Tongue (tissue), 2 donors: ENCODE results near the gene METRNL. TPM values are rescaled to one million over a fixed set of nuclear protein-coding genes. Genes with fewer than 3 reads are reported as not detected.

Source experiments
- DNase-seq: peaks from one replicate; pipeline ENCODE4 v3.0.0-alpha.2; 2015
- total RNA-seq: library from RNA; depleted of rRNA; stranded (reverse); fragments of >200 nt; gene quantifications from one replicate; pipeline ENCODE4 v1.2.3, GENCODE V29; 2014

METRNL gene
- total RNA-seq, 1 donor from 2014 or later = 45.6 TPM

- DNase-seq = no peak
Measured at GRCh38 chr17:83092931-83093330, 13.5 kb downstream of the METRNL start.

DNA sequence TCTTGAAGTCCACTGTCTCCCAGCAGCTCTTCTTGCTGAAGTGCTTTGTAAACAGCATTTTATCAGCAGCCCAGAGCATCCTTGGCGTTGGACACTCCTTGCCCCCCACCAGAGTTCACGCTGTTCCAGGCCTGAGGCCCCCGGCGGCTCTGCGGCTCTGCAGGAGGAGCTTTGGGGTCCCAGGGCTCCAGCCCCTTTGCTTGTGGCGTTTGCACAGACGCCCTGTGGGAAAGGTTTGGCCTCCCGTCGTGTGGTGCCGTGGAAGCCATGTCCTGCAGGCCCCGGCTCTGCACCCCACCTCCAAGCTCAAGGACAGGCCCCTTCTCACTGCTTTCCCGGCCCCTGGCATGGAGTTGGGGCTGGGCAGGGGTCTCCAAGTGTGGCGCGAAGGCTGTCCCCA, 14.1 kb downstream of the METRNL start:
- no peak for DNase-seq

DNA sequence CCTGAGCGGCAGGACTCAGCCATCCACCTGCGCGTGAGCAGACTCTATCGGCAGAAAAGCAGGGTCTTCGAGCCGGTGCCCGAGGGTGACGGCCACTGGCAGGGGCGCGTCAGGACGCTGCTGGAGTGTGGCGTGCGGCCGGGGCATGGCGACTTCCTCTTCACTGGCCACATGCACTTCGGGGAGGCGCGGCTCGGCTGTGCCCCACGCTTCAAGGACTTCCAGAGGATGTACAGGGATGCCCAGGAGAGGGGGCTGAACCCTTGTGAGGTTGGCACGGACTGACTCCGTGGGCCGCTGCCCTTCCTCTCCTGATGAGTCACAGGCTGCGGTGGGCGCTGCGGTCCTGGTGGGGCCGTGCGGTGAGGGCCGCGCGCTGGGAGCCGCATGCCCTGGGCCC, 14.9 kb downstream of the METRNL start:
- DNase-seq = no peak

DNA sequence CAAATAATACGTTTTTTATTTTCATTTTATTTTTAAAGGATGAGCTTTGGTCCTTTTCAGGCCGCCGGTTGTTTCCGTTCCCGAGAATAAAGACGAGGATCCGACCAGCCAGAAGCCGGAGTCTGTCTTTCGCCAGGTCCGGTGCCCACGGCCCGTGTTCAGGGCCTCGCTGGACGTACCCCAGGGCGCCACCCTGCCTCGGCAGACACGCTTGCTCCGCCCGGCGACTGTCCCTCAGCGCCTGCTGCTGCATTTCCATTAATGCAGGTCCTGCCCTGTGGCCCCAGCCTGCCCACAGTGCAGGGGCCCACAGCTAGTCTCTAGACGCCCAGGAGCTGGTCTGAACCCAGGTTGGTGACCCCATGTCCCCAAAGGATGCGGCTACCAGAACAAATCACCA, 15.6 kb downstream of the METRNL start:
- DNase-seq = no peak

GRCh38 chr17:83096401-83097224, 17.2 kb downstream of the METRNL start:
- DNase-seq = peak; percentile 81

- no peak for DNase-seq
Measured at GRCh38 chr17:83097831-83098230, 18.4 kb downstream of the METRNL start.

DNA sequence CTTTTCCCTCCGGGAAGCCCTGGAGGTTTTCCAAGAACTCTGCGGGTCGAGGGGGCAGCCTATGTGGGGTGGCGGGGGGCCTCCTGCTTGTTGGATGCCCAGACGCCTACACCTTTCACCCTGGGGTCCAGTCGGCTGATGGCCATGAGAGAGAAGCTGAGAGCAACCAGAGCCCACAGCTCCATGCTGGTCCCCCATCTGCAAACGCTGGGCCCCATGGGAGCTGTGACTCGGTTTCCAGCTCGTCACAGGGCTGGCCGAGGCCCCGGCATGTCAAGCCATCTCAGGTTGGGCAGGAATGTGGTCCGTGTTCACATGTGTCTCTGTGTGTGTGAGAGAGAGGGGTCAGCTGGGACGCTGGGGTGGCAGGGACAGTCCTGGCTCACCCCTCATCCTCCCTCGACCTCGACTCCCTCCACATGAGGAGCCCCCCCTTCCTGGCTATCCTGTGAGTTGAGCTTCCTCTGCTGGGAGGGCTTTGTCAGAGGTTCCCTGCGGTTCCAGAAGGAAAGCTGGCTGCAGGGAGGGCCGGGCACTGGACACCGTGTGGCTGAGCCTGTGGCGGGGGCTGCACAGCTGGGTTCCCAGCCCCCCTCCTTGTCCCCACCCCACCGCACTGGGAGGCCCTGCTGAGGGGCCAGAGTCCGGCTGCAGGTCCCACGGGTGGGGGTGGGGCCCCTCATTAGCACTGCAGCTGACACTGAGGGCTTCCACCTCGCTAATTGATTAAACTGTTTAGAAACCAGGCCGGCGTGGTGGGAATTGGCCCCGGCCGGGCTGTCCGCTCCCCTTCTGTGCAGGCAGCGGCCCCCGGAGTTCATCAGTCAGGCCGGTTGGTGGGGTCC, 19.1 kb downstream of the METRNL start:
- peak; percentile 77 for DNase-seq

GRCh38 chr17:83099086-83099555, 19.7 kb downstream of the METRNL start:
- DNase-seq = no peak

DNA sequence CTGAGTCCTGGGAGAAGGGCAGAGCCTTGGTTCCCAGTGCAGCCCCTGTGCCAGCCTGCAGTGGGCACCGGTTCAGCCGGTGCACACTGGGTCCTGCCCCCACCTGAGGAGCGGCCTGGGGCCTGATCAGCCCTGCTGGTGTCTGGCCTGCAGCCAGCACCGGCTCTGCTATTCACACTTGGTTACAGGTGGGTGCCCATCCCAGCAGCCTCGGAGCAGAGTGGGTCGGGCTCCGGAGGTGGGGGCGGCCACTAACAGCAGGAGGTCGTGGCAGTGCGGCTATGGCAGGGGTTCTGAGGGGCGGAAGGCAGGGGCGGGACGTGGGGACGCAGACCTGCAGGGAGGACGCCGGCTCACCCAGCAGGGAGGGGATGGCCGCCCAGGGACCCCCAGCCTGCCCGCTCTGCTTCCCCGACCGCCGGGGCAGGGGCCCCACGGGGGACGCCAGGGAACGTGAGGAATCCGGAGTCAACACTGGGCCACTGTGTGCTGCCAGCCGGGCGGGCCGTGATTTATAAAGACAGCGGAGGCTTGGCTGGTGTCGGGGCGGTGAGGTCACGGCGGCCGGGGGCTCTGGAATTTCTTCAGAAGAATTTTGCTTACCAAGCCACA, 20.3 kb downstream of the METRNL start:
- DNase-seq = peak; percentile 70

GRCh38 chr17:83100220-83100852, 20.9 kb downstream of the METRNL start:
- DNase-seq = no peak

GRCh38 chr17:83100853-83101391, 21.5 kb downstream of the METRNL start:
- no peak for DNase-seq

DNA sequence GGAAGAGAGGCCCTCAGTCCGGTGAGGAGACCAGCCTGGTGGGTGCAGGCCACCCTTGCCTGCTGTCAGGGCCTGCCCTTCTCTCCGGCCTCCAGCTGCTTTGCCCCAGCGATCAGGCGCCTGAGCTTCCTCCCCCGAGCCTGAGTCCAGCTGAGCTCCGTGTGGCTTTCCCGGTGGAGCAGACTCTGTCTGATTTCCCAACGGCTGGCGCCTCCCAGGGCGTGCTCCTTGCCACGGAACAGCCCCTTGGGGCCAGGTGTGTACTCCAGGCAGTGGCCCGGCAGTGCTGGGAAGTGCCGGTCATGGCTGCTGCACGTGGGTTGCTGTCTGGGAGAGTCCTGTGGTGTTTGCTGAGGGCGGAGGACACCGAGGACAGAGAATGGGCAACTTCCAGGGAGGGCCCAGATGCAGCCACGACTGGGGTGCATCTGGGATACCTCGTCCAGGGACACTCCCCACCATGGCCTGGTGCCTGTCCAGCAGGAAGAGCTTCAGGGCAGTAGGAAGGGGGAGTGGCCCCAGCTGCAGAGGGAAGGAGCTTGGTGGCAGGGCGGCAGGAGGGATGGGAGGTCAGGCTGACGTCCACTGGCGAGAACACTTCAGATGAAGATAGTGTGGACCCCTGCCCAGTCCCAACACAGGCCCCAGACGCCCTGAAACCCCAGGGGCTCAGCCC, 22.5 kb downstream of the METRNL start:
- no peak for DNase-seq

DNA sequence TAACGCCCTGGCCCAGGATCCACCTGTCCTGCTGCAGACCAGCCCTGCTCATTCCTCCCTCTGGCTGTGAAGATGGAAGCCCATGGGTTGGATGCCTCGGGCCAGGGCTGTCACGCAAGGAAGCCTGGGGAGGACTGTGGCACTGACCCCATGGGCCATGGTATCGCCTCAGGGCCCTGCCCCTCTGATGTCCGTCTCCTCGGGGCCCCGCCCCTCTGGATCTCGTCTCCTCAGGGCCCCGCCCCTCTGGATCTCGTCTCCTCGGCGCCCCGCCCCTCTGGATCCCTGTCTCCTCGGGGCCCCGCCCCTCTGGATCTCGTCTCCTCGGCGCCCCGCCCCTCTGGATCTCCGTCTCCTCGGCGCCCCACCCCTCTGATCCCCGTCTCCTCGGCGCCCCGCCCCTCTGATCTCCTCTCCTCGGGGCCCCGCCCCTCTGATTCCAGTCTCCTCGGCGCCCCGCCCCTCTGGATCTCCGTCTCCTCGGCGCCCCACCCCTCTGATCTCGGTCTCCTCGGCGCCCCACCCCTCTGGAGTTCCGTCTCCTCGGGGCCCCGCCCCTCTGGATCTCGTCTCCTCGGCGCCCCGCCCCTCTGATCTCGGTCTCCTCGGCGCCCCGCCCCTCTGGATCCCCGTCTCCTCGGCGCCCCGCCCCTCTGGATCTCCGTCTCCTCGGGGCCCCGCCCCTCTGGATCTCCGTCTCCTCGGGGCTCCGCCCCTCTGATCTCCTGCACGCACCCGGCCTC, 24.0 kb downstream of the METRNL start:
- DNase-seq = no peak

GRCh38 chr17:83103943-83104311, 24.5 kb downstream of the METRNL start:
- DNase-seq = no peak

- DNase-seq = no peak
Measured at GRCh38 chr17:83104577-83105505, 25.4 kb downstream of the METRNL start.

DNA sequence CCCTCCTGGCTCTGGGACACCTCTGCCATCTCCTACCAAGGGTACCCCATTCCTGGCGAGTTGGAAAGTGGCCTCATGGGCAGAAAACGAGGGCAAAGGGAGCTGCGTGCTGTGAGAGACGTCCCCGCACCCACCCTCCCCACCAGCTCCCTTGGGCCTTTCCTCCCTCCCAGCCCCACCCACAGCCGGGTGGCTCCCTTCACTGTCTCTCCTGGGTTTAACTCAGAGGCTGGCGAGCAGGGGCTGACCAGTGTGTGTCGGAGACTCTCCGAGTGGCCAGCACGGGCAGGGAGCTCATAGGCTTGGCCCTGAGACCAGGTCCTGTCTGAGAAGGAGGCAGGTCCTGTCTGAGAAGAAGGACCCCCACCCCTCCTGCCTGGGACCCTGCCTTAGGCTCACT, 26.1 kb downstream of the METRNL start:
- DNase-seq = no peak

DNA sequence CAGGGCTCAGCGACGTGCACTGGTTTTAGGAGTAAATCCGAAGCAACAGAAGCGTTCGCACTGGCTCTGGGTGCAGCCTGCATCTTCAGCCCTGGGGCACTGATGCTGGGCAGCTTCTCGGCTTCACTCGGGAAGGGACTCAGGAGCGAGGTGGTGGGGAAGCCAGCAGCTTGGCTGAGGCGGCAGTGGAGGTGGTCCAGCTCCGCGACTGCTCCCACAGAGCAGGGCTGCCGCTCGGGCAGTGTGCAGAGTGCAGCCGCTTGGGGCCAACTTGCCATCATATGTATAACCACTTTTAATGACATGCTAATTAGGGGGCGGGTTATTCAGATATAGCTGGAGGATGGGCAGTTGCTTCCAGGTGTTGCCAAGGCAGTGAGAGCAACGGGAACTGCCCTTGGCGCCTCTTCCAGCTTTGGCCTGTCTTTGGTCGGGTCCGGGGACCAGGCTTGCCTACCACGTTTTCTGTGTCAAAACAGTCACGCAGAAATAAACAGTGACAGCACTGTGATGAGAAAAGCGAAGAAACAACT, 26.7 kb downstream of the METRNL start:
- no peak for DNase-seq

DNA sequence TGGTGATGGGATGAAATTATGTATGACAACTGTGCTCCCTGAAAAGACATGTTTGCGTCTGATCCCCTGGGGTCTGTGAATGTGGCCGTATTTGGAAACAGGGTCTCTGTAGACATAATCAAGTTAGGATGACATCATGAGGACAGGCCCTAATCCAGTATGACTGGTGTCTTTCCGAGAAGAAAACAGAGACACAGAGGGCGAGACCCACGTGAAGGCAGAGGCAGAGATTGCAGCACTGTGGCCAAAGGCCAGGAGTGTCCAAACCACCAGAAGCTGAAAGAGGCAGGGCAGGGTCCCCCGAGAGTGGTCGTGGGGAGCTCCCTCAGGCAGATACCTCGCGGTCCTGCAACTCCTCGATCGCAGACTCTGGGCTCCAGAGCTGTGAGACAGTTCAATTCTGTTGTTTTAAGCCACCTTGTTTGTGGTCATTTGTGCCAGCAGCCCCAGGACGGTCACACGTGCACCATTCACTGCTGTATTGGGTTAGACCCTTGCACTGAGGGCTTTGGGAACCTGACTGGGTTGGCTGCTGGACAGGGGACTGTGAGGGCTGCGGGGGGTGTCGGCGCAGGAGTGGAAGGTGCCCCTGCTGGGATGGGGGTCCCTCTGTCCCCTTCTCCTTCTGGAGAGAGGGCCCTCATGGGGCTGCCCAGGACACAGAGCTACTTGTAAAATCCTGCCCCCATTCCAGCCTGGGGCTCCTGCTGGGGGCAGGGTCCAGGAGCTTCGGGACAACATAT, 27.7 kb downstream of the METRNL start:
- DNase-seq = no peak

DNA sequence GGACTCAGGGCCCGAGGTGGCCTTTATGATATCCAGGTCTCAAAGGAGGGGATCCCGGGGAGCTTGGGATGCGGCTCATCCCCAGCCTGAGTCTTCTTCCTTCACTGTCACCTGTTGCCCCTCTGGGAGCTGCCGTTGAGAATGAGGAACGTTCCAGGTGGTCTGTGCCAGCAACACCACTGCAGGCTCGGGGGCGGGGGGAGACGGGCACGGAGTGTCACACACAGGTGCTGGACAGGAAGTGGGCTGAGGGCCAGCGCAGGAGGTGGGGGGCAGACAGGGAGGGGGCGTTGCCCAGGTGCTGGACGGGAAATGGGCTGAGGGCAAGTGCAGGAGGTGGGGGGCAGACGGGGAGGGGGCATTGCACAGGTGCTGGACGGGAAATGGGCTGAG, 28.2 kb downstream of the METRNL start:
- DNase-seq = no peak
